GM19324 (cell line): ENCODE results near the gene EYA4.

Experiments used
- ATAC-seq: cut with Tn5 transposase; IDR thresholded peaks from one replicate; pipeline ENCODE4 v1.9.1; 2021; ENCODE audit warnings: mild to moderate bottlenecking, moderate library complexity; ENCODE audit not compliant: unreplicated experiment, low FRiP score

Gene EYA4

GRCh38 chr6:133432021-133432989 is 191.1 kb downstream of the EYA4 start:
- no peak for ATAC-seq

GRCh38 chr6:133435065-133435728 is 194.0 kb downstream of the EYA4 start:
- ATAC-seq = no peak

GRCh38 chr6:133436652-133437051 is 195.5 kb downstream of the EYA4 start:
- no peak for ATAC-seq

GRCh38 chr6:133441491-133441890 is 200.3 kb downstream of the EYA4 start:
- no peak for ATAC-seq

- no peak for ATAC-seq
These were observed 205.6 kb downstream of the EYA4 start for GRCh38 chr6:133446789-133447188.

- no peak for ATAC-seq
These were observed 206.8 kb downstream of the EYA4 start for GRCh38 chr6:133447924-133448323.

GRCh38 chr6:133456439-133456838 is 215.3 kb downstream of the EYA4 start:
- no peak for ATAC-seq

- no peak for ATAC-seq
These were observed 215.8 kb downstream of the EYA4 start for GRCh38 chr6:133456944-133457343.

GRCh38 chr6:133460101-133460500 is 218.9 kb downstream of the EYA4 start:
- ATAC-seq = no peak

- no peak for ATAC-seq
These were observed 222.6 kb downstream of the EYA4 start for GRCh38 chr6:133463790-133464189.

- ATAC-seq = no peak
These were observed 225.5 kb downstream of the EYA4 start for GRCh38 chr6:133466680-133467079.

- ATAC-seq = no peak
These were observed 226.2 kb downstream of the EYA4 start for GRCh38 chr6:133467231-133467981.

GRCh38 chr6:133467982-133468380 is 226.8 kb downstream of the EYA4 start:
- ATAC-seq = no peak

- ATAC-seq = no peak
These were observed 227.4 kb downstream of the EYA4 start for GRCh38 chr6:133468591-133468990.

GRCh38 chr6:133474516-133474915 is 233.4 kb downstream of the EYA4 start:
- no peak for ATAC-seq

GRCh38 chr6:133478673-133479072 is 237.5 kb downstream of the EYA4 start:
- no peak for ATAC-seq

- ATAC-seq = no peak
These were observed 246.0 kb downstream of the EYA4 start for GRCh38 chr6:133487174-133487573.

GRCh38 chr6:133495205-133495903 is 254.2 kb downstream of the EYA4 start:
- ATAC-seq = no peak

GRCh38 chr6:133499662-133500061 is 258.5 kb downstream of the EYA4 start:
- ATAC-seq = no peak

GRCh38 chr6:133501675-133502270 is 260.6 kb downstream of the EYA4 start:
- no peak for ATAC-seq
